Ishikawa (cell line): Measurements from ENCODE around the gene HLA-F.

Experiments
- CEBPB ChIP-seq: IDR thresholded peaks from 2 replicates; pipeline ENCODE4 v1.6.1; 2012
- CREB1 ChIP-seq: IDR thresholded peaks from 2 replicates; pipeline ENCODE4 v1.6.1; 2012; ENCODE audit warnings: low read depth
- EGR1 ChIP-seq: IDR thresholded peaks from 2 replicates; pipeline ENCODE4 v1.6.1; 2012
- EP300 ChIP-seq: IDR thresholded peaks from 2 replicates; pipeline ENCODE4 v1.6.1; 2012; ENCODE audit warnings: borderline replicate concordance
- FOXM1 ChIP-seq: IDR thresholded peaks from 2 replicates; pipeline ENCODE4 v1.6.1; 2012; ENCODE audit warnings: low read depth, borderline replicate concordance
- MAX ChIP-seq: IDR thresholded peaks from 2 replicates; pipeline ENCODE4 v1.6.1; 2012
- NFIC ChIP-seq: IDR thresholded peaks from 2 replicates; pipeline ENCODE4 v1.6.1; 2012
- RAD21 ChIP-seq: IDR thresholded peaks from 2 replicates; pipeline ENCODE4 v1.6.1; 2012; ENCODE audit warnings: low read depth
- REST ChIP-seq: IDR thresholded peaks from 2 replicates; pipeline ENCODE4 v1.6.1; 2012; ENCODE audit warnings: low read depth, mild to moderate bottlenecking
- TAF1 ChIP-seq: IDR thresholded peaks from 2 replicates; pipeline ENCODE4 v1.6.1; 2012; ENCODE audit warnings: low read depth, mild to moderate bottlenecking
- TCF12 ChIP-seq: IDR thresholded peaks from 2 replicates; pipeline ENCODE4 v1.6.1; 2012; ENCODE audit warnings: low read depth
- TEAD4 ChIP-seq: IDR thresholded peaks from 2 replicates; pipeline ENCODE4 v1.6.1; 2012
- USF1 ChIP-seq: IDR thresholded peaks from 2 replicates; pipeline ENCODE4 v1.6.1; 2012
- YY1 ChIP-seq: IDR thresholded peaks from 2 replicates; pipeline ENCODE4 v1.6.1; 2012; ENCODE audit warnings: low read depth
- ZBTB7A ChIP-seq: IDR thresholded peaks from 2 replicates; pipeline ENCODE4 v1.6.1; 2012; ENCODE audit warnings: low read depth

HLA-F gene

GRCh38 chr6:29769336-29769735, 46.1 kb downstream of the HLA-F start:
- no peak for TF ChIP-seq EP300
- TF ChIP-seq ZBTB7A, result no peak
- TF ChIP-seq YY1, result no peak
- no peak for TF ChIP-seq CEBPB
- TF ChIP-seq CREB1, result no peak
- no peak for TF ChIP-seq TEAD4
- TF ChIP-seq FOXM1, result no peak
- no peak for TF ChIP-seq NFIC
- no peak for TF ChIP-seq EGR1

GRCh38 chr6:29770306-29770705, 47.1 kb downstream of the HLA-F start:
- TF ChIP-seq TEAD4 (no peak), TAF1 (no peak), CREB1 (no peak), RAD21 (no peak), FOXM1 (no peak), REST (no peak), YY1 (no peak), EGR1 (no peak), EP300 (no peak), ZBTB7A (no peak), CEBPB (no peak), USF1 (no peak), TCF12 (no peak), MAX (no peak), NFIC (no peak)

GRCh38 chr6:29776684-29777083, 53.5 kb downstream of the HLA-F start:
- TF ChIP-seq ZBTB7A, result no peak
- TF ChIP-seq TCF12, result no peak
- no peak for TF ChIP-seq RAD21
- TF ChIP-seq NFIC, result no peak
- no peak for TF ChIP-seq TEAD4
- TF ChIP-seq TAF1, result no peak
- TF ChIP-seq EGR1, result no peak
- TF ChIP-seq CEBPB, result no peak
- no peak for TF ChIP-seq FOXM1
- no peak for TF ChIP-seq MAX
- no peak for TF ChIP-seq USF1
- no peak for TF ChIP-seq YY1
- no peak for TF ChIP-seq CREB1
- TF ChIP-seq EP300, result no peak
- no peak for TF ChIP-seq REST
